Keratinocyte (primary cell): ENCODE results near the gene A1BG. TPM values are rescaled to one million over a fixed set of nuclear protein-coding genes. Genes with fewer than 3 reads are reported as not detected.

ENCODE experiments used
- DNase-seq: peaks from one replicate; pipeline ENCODE4 v3.0.0-alpha.2; 2011; ENCODE audit warnings: low read depth, missing footprints, low spot score
- FAIRE-seq: peaks from 2 replicates; lab custom pipeline; 2011; peaks lifted over from hg19 to GRCh38; lab: Jason Lieb, UNC
- H2AFZ ChIP-seq: 2 replicates; pipeline ENCODE4 v1.6.0; 2012; ENCODE audit warnings: low read length, control low read depth, inconsistent platforms; ENCODE audit not compliant: control insufficient read depth
- H3K27ac ChIP-seq: 2 replicates; pipeline ENCODE4 v1.5.1; 2011; ENCODE audit warnings: low read length; ENCODE audit not compliant: control insufficient read depth, insufficient read depth
- H3K27me3 ChIP-seq: 3 replicates; pipeline ENCODE4 v1.6.0; 2011; ENCODE audit warnings: low read length; ENCODE audit not compliant: control insufficient read depth, insufficient read depth; ENCODE audit errors: extremely low read depth
- H3K36me3 ChIP-seq, 2 experiments: 2 replicates in 1 of 2; 3 replicates in 1 of 2; pipeline ENCODE4 v1.5.1; 2011; ENCODE audit warnings: low read length in 2 of 2, mild to moderate bottlenecking in 1 of 2; ENCODE audit not compliant: control insufficient read depth in 2 of 2, insufficient read depth in 2 of 2; ENCODE audit errors: extremely low read depth in 1 of 2
- H3K4me1 ChIP-seq: 3 replicates; pipeline ENCODE4 v1.5.1; 2011; ENCODE audit warnings: low read length; ENCODE audit not compliant: control insufficient read depth, insufficient read depth; ENCODE audit errors: extremely low read depth
- H3K4me2 ChIP-seq: 3 replicates; pipeline ENCODE4 v1.6.0; 2011; ENCODE audit warnings: low read depth, low read length; ENCODE audit not compliant: control insufficient read depth, insufficient read depth; ENCODE audit errors: extremely low read depth
- H3K4me3 ChIP-seq, 3 experiments: fragments of 200-600 bp in 1 of 3; sonication (generic) in 1 of 3; 2 replicates in 2 of 3; 3 replicates in 1 of 3; pipeline ENCODE4 v1.5.1; 2011 to 2016; ENCODE audit warnings: low read length in 3 of 3, mild to moderate bottlenecking in 3 of 3, control low read depth in 2 of 3, inconsistent platforms in 1 of 3, low read depth in 1 of 3, mixed read lengths in 1 of 3, mixed run types in 1 of 3, moderate library complexity in 1 of 3; ENCODE audit not compliant: control insufficient read depth in 2 of 3, insufficient read depth in 2 of 3; ENCODE audit errors: extremely low read depth in 1 of 3
- H3K79me2 ChIP-seq: 2 replicates; pipeline ENCODE4 v1.6.0; 2012; ENCODE audit warnings: low read length; ENCODE audit not compliant: control insufficient read depth, insufficient read depth
- H3K9ac ChIP-seq: 3 replicates; pipeline ENCODE4 v1.6.0; 2011; ENCODE audit warnings: low read length; ENCODE audit not compliant: control insufficient read depth, insufficient read depth; ENCODE audit errors: extremely low read depth
- H3K9me1 ChIP-seq: 3 replicates; pipeline ENCODE4 v1.6.0; 2011; ENCODE audit warnings: low read length; ENCODE audit not compliant: control insufficient read depth, insufficient read depth; ENCODE audit errors: extremely low read depth
- H3K9me3 ChIP-seq: 2 replicates; pipeline ENCODE4 v1.5.1; 2012; ENCODE audit warnings: low read depth, low read length; ENCODE audit not compliant: control insufficient read depth
- H4K20me1 ChIP-seq: 3 replicates; pipeline ENCODE4 v1.6.0; 2011; ENCODE audit warnings: low read length; ENCODE audit not compliant: control insufficient read depth, insufficient read depth; ENCODE audit errors: extremely low read depth
- CTCF ChIP-seq, 3 experiments: IDR thresholded peaks in 1 of 3; conservative IDR thresholded peaks in 1 of 3; optimal IDR thresholded peaks in 1 of 3; 2 replicates in 2 of 3; 3 replicates in 1 of 3; pipeline versions ENCODE3 to v1.5.1; 2011; ENCODE audit warnings: low read length in 3 of 3, mild to moderate bottlenecking in 3 of 3, moderate library complexity in 2 of 3, control low read depth in 1 of 3, inconsistent platforms in 1 of 3; ENCODE audit not compliant: insufficient read depth in 2 of 3; ENCODE audit errors: extremely low read depth in 1 of 3
- EZH2 ChIP-seq: IDR thresholded peaks from one replicate; pipeline ENCODE4 v1.6.1; 2012; ENCODE audit warnings: inconsistent platforms, mild to moderate bottlenecking, low read length, moderate library complexity
- dilution Hi-C: fragments of 300-500 bp; cut with MboI; formaldehyde crosslinking; loops from one replicate; pipeline ENCODE4 v1.7.0; 2020; ENCODE audit warnings: low sequenced_read_pairs; ENCODE audit not compliant: extremely low pct_ligation_motif_present
- polyA plus RNA-seq, 5 experiments: library from polyadenylated mRNA; depleted of rRNA in 3 of 5; stranded (reverse) in 3 of 5; stranded (forward) in 1 of 5; unstranded in 1 of 5; fragments of >200 nt; gene quantifications; 1 replicate in 1 of 5; 2 replicates in 3 of 5; 3 replicates in 1 of 5; pipeline versions ENCODE4 v1.2.1 to v1.2.3, GENCODE V29; 2011 to 2012; ENCODE audit warnings: missing spikeins in 2 of 5, low read depth in 1 of 5, low replicate concordance in 1 of 5

Gene A1BG
- polyA plus RNA-seq, 1 donor (not counting 4 experiments of a cell fraction or from before 2014, with no cell fraction given): 1.4 TPM

DNA sequence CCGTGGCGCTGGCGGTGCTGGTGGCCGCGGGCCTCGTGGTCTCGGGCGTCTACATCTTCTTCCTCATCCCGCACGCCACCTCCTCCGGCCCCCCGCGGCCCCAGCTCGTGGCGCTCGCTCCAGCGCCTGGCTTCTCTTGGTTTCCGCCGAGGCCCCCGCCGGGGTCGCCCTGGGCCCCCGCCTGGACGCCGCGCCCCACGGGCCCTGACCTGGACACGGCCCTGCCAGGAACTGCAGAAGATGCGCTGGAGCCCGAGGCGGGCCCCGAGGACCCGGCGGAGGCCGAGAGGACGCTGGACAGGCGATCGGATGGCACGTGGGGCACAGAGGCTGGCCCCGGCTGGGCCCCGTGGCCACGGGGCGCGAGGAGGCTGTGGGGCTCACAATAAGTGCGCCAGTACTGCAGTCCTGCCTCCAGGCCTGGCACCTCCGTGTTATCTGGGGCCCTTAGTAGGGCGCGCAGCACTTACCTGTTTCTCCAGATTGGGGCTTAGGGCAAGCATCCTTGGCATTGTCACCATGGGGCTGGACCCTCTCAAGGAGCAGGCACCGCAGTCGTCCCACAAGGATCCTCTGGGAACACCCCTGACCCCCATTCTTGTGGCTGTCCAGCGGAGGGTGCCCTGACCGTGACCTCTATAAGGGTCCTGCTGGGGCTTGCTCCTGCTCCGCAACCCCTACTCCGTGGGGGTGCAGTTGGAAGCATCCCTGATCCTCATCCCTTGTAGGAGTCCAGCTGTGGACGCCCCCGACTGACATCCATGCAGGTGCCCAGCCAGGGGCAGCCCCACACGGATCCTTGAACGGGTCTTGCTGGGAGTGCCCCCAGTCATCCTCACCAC is 43.6 kb upstream of the A1BG start:
- H2AFZ ChIP-seq: no peak overlapping the region
- peaks cover 38% of the 10 kb centered on the region for H3K4me1 ChIP-seq
- H4K20me1 ChIP-seq: peaks cover 31% of the 10 kb centered on the region
- FAIRE-seq: no peak
- H3K9me1 ChIP-seq: peaks cover 5% of the 10 kb centered on the region
- H3K27me3 ChIP-seq: no peaks in the 10 kb centered on the region
- no peak overlapping the region for H3K27ac ChIP-seq
- DNase-seq: no peak
- H3K4me3 ChIP-seq: no peak overlapping the region
- dilution Hi-C loops: no loop called here
- TF ChIP-seq EZH2: no peak
- H3K9ac ChIP-seq: no peak overlapping the region
- H3K36me3 ChIP-seq: peaks cover 18 to 22% of the 10 kb centered on the region in 2 experiments
- H3K4me2 ChIP-seq: no peak overlapping the region
- no peaks in the 10 kb centered on the region for H3K9me3 ChIP-seq
- H3K79me2 ChIP-seq: peaks cover 14% of the 10 kb centered on the region

- Histone ChIP-seq H3K9ac (no peak overlapping the region), H3K4me3 (peak overlapping the region in 1 of 3 experiments; percentile 12), H3K9me3 (no peaks in the 10 kb centered on the region), H3K27me3 (no peaks in the 10 kb centered on the region), H4K20me1 (peaks cover 34% of the 10 kb centered on the region), H3K79me2 (peaks cover 21% of the 10 kb centered on the region), H2AFZ (no peak overlapping the region), H3K9me1 (peaks cover 5% of the 10 kb centered on the region), H3K36me3 (peaks cover 18 to 22% of the 10 kb centered on the region in 2 experiments), H3K4me1 (peaks cover 38% of the 10 kb centered on the region), H3K4me2 (peak overlapping the region; percentile 29), H3K27ac (no peak overlapping the region)
- TF ChIP-seq EZH2: no peak
- TF ChIP-seq CTCF (optimal IDR thresholded peaks at IDR 0.05 in 1 of 3, IDR thresholded peaks at IDR 0.05 in 1 of 3, conservative IDR thresholded peaks at IDR 0.05 in 1 of 3; ENCODE audit: extremely low read depth in 1 of 3, insufficient read depth in 2 of 3, low read length in 3 of 3): no peak
- FAIRE-seq (no peak), DNase-seq (no peak)
- dilution Hi-C loops: no loop called here
These were observed 42.8 kb upstream of the A1BG start for GRCh38 chr19:58395979-58396627.
